Activated T-helper 2 cell treated with anti-CD3 and anti-CD28 coated beads, Interferon-gamma antibody, Interleukin-2, Interleukin-4, amounts not matched to agents 10 μg/mL and 5 μg/mL and 100 μg/mL, durations not matched to agents 14 hours and 24 hours and 36 hours (primary cell): ENCODE measurements around the gene RPS6KA5. TPM values are rescaled to one million over a fixed set of nuclear protein-coding genes. Genes with fewer than 3 reads are reported as not detected.
"Not testable (repeated sequence)": the region's sequence is repeated elsewhere in the genome, so short reads cannot be mapped to it uniquely, and the experiment has no call there.

Source experiments
- DNase-seq: peaks from one replicate; pipeline ENCODE4 v3.0.0; 2021; ENCODE audit warnings: low spot score
- H3K27ac Mint-ChIP-seq: one replicate; pipeline ENCODE4 v1.8.0; 2021; ENCODE audit warnings: mixed read lengths
- H3K27me3 Mint-ChIP-seq: one replicate; pipeline ENCODE4 v1.8.0; 2021; ENCODE audit warnings: low read depth, mixed read lengths
- H3K36me3 Mint-ChIP-seq: one replicate; pipeline ENCODE4 v1.8.0; 2021; ENCODE audit warnings: low read depth, mixed read lengths
- H3K4me1 Mint-ChIP-seq: one replicate; pipeline ENCODE4 v1.8.0; 2021; ENCODE audit warnings: low read depth, mixed read lengths
- H3K4me3 Mint-ChIP-seq: one replicate; pipeline ENCODE4 v1.8.0; 2021; ENCODE audit warnings: low read depth, mild to moderate bottlenecking, moderate library complexity, mixed read lengths
- H3K9me3 Mint-ChIP-seq: one replicate; pipeline ENCODE4 v1.8.0; 2021; ENCODE audit warnings: mixed read lengths
- intact Hi-C: fragments of 100-400 bp; cut with micrococcal nuclease; formaldehyde crosslinking; loops from one replicate; pipeline ENCODE4 v1.15.1; 2023
- total RNA-seq: library from RNA; stranded (reverse); gene quantifications from 2 replicates; pipeline ENCODE4 v1.2.3, GENCODE V29; 2022

Gene RPS6KA5
- total RNA-seq, 1 donor from 2014 or later, result 21.4 TPM

DNA sequence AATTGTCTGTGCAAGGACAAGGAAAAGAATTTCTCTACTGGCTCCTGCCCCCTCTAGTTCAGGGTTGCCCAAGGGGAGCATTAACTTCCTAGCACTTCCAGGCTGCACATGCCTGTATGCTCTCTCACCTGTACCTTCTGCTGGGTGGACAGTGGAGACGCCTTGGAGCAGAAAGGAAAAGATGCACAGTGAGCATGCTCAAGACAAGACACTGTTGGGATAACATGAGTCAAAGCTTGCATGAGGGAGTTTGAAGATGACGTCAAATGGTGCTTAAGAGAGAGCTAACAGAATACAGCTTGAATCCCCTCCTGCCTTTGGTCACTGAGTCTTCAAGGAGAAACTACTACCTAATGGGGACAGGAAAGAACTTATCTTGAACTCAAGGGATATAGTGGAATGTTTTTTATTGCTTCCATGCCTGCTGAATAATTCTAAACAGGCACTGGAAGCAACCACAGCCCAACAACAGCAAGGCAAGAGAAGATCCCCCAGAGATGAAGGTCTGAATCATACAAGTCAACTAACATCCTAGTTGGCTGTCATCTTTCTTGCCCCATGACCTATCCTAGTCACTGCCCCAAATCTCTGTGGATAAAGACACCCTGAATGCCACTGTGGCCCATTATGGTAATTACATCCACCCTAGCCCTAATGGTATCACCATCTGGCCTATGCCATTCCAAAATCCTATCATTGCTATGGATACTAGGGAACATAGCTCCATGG is 23.5 kb downstream of the RPS6KA5 start:
- no peaks in the 10 kb centered on the region for H3K27me3 Mint-ChIP-seq
- H3K27ac Mint-ChIP-seq, result no peak overlapping the region
- peaks cover 46% of the 10 kb centered on the region for H3K36me3 Mint-ChIP-seq
- intact Hi-C loops, result loop anchor here (2.0 to 10.0 kb wide), 2 partner anchors 42 to 132 kb away; no protein-coding TSS in a partner anchor
- H3K9me3 Mint-ChIP-seq, result no peaks in the 10 kb centered on the region
- H3K4me3 Mint-ChIP-seq, result no peak overlapping the region
- no peak for DNase-seq
- peaks cover 63% of the 10 kb centered on the region for H3K4me1 Mint-ChIP-seq

DNA sequence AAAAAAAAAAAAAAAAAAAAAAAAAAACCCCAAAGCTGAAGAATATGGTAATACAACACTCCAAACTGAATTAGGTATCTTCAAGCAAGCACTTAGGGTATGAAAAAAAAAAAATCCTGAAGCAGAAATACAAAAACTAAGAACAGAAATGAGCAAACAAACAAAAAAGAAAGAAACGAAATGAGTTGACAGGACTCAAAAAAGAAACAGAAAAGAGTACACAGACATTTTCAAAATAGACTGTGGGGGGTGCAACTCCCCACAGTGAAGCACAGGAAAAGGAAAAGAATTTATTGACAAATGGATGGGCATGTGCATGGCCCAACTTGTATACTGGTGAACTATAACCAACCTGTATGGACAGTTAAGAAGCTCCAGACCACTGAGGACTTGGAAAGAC is 24.6 kb downstream of the RPS6KA5 start:
- H3K4me1 Mint-ChIP-seq, result peaks cover 68% of the 10 kb centered on the region
- H3K36me3 Mint-ChIP-seq, result peaks cover 49% of the 10 kb centered on the region
- no peak for DNase-seq
- no peaks in the 10 kb centered on the region for H3K27me3 Mint-ChIP-seq
- H3K9me3 Mint-ChIP-seq, result no peaks in the 10 kb centered on the region
- H3K4me3 Mint-ChIP-seq, result no peak overlapping the region
- peak overlapping the region; percentile 64 for H3K27ac Mint-ChIP-seq
- intact Hi-C loops, result loop anchor here (2.0 to 10.0 kb wide), 2 partner anchors 43 to 131 kb away; no protein-coding TSS in a partner anchor

- intact Hi-C loops, result loop anchor here (10.0 kb wide), 1 partner anchor 130 kb away; no protein-coding TSS in a partner anchor
- not testable (repeated sequence) for H3K9me3 Mint-ChIP-seq, DNase-seq, H3K27me3 Mint-ChIP-seq, H3K27ac Mint-ChIP-seq, H3K4me3 Mint-ChIP-seq
- H3K36me3 Mint-ChIP-seq, result peaks cover 42% of the 10 kb centered on the region
- H3K4me1 Mint-ChIP-seq, result peaks cover 71% of the 10 kb centered on the region
Measured at GRCh38 chr14:91034379-91034778, 26.1 kb downstream of the RPS6KA5 start.

GRCh38 chr14:91032248-91032647 is 28.2 kb downstream of the RPS6KA5 start:
- Mint-ChIP-seq H3K27ac (peak overlapping the region; percentile 4), H3K4me1 (peaks cover 59% of the 10 kb centered on the region), H3K27me3 (no peaks in the 10 kb centered on the region), H3K36me3 (peaks cover 37% of the 10 kb centered on the region), H3K9me3 (no peaks in the 10 kb centered on the region), H3K4me3 (no peak overlapping the region)
- intact Hi-C loops, result loop anchor here (10.0 kb wide), 1 partner anchor 127 kb away; no protein-coding TSS in a partner anchor
- no peak for DNase-seq

- Mint-ChIP-seq H3K9me3 (no peaks in the 10 kb centered on the region), H3K4me3 (no peak overlapping the region), H3K4me1 (peaks cover 59% of the 10 kb centered on the region), H3K36me3 (peaks cover 39% of the 10 kb centered on the region), H3K27ac (no peak overlapping the region), H3K27me3 (no peaks in the 10 kb centered on the region)
- intact Hi-C loops, result loop anchor here (10.0 kb wide), 1 partner anchor 127 kb away; no protein-coding TSS in a partner anchor
- DNase-seq, result no peak
Measured at GRCh38 chr14:91031666-91032065, 28.8 kb downstream of the RPS6KA5 start.

DNA sequence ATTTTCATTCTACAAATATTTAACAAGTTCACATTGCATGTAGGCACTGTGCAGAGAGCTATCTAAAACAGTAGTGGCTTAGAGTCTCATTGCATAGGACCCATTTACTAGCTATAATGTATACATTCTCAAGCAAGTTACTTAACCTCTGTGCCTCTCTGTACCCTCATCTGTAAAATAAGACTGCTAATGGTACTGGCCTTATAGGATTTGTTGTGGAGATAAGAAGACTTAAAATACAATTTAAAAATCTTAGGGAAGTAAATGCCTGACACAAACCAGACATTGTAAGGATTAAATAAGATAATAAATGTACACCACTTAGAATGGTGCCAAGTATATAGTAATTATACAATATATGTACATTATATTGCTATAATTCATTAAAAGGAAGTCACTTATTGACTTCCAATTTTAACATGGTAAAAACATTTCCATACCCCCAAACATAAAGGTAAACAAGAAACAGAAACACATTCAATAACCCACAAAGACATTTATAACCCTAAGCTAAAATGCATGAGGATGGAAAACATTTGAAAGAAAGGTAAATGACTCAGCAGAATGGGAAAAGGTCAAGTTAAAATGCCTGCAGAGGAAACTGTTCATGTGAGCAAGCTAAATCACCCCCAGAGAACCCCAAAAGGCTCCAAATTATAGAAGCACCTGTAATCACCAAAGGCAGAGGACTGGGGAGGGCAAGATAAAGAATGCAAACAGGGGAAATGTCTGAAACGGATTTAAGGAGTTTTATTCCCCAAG is 30.8 kb downstream of the RPS6KA5 start:
- Mint-ChIP-seq H3K27ac (peak overlapping the region; percentile 67), H3K27me3 (no peaks in the 10 kb centered on the region), H3K9me3 (no peaks in the 10 kb centered on the region), H3K36me3 (peaks cover 40% of the 10 kb centered on the region), H3K4me3 (peak overlapping the region; percentile 18), H3K4me1 (peaks cover 53% of the 10 kb centered on the region)
- intact Hi-C loops, result loop anchor here (10.0 kb wide), 1 partner anchor 125 kb away; no protein-coding TSS in a partner anchor
- DNase-seq, result no peak

DNA sequence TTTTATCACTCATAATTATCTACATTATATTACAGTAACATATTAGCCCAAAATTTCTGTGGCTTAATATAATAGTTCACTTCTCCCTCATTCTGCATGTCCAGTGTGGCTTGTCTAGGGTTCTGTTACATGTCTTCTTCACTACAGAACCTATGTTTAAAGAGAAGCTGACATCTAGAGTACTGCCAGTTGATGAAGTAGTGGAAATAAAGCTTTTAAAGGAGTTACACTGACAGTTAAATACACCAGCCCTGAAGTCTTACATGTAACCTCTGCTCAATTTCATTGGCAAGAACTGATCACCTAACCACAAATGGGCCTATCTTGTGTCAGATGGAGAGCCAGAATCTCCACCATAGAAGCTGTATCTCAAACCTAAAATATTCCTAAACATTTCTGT is 32.9 kb downstream of the RPS6KA5 start:
- peaks cover 64% of the 10 kb centered on the region for H3K4me1 Mint-ChIP-seq
- intact Hi-C loops, result no loop called here

DNA sequence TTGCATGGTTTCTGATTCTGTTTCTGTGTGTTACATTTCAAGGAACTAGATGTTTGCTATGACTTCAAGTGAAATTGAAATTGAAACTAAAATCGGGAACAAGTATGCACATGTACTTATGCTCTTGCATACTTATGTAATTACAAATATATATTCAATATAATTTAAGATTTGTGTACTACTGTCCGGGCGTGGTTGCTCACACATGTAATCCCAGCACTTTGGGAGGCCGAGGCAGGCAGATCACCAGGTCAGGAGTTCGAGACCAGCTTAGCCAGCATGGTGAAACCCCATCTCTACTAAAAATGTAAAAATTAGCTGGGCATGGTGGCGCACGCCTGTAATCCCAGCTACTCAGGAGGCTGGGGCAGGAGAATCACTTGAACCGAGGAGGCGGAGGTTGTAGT is 37.8 kb downstream of the RPS6KA5 start:
- Mint-ChIP-seq H3K4me3 (peak overlapping the region; percentile 66), H3K36me3 (peaks cover 33% of the 10 kb centered on the region), H3K27ac (peak overlapping the region; percentile 90), H3K4me1 (peaks cover 63% of the 10 kb centered on the region)
- H3K9me3 Mint-ChIP-seq, H3K27me3 Mint-ChIP-seq: not testable (repeated sequence)
- intact Hi-C loops, result loop anchor here (1.0 kb wide), 3 partner anchors 41 to 56 kb away; no protein-coding TSS in a partner anchor
- peak; percentile 24 for DNase-seq

More for the DNA sequence above, 32.9 kb downstream of the RPS6KA5 start:
- H3K27ac Mint-ChIP-seq, result no peak overlapping the region
- H3K4me3 Mint-ChIP-seq, result no peak overlapping the region
- no peak for DNase-seq
- peaks cover 30% of the 10 kb centered on the region for H3K36me3 Mint-ChIP-seq
- no peaks in the 10 kb centered on the region for H3K9me3 Mint-ChIP-seq
- no peaks in the 10 kb centered on the region for H3K27me3 Mint-ChIP-seq

DNA sequence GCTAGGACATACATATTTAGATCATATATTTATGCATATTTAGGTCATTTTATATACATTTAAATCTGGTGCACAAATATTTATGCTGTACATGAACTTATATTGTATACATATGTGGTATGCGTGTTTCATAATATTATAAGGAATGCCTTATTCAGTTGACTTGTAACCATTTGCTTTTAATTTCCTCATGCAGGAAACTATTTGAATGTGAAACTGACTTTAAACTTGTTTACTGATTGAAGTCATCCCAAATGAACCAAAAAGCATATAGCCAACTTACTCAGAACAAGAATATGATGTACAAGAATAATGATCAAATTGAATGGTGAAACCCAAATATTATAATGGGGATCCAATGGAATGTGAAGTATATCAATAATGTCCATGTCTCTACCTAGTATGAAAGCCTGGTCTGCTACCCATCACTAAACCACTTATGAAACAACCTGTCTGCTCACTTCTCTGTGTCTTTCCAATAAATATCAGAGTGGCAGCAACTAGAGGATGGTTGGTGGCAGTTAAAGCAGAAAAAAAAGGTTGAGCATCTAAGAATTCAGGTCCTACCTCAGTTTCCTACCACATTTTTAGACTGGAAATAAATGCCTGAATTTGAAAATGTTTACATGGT is 38.3 kb downstream of the RPS6KA5 start:
- Mint-ChIP-seq H3K9me3 (no peaks in the 10 kb centered on the region), H3K36me3 (peaks cover 28% of the 10 kb centered on the region), H3K4me1 (peaks cover 57% of the 10 kb centered on the region), H3K4me3 (peak overlapping the region; percentile 66), H3K27me3 (no peaks in the 10 kb centered on the region), H3K27ac (peak overlapping the region; percentile 90)
- intact Hi-C loops, result loop anchor here (1.0 kb wide), 3 partner anchors 41 to 56 kb away; no protein-coding TSS in a partner anchor
- no peak for DNase-seq

DNA sequence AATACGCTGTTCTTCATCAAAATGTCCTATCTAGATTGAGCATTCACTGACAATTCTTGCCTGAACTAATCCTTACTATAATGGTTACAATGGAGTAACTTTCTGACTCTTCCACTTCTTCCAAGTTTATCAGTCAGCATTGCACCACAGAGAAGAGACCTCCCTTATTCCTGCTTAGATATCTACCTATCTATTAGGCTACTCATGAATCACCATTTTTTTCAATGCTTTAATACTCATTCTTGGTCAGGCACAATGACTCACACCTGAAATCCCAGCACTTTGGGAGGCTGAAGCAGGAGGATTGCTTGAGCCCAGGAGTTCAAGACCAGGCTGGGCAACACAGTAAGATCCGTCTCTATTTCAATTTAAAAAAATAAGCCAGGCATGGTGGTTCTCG is 39.3 kb downstream of the RPS6KA5 start:
- H3K4me3 Mint-ChIP-seq, result no peak overlapping the region

GRCh38 chr14:91019673-91020072 is 40.8 kb downstream of the RPS6KA5 start:
- intact Hi-C loops, result no loop called here
- Mint-ChIP-seq H3K4me3 (no peak overlapping the region), H3K4me1 (peaks cover 50% of the 10 kb centered on the region), H3K27ac (no peak overlapping the region), H3K36me3 (peaks cover 21% of the 10 kb centered on the region), H3K27me3 (no peaks in the 10 kb centered on the region), H3K9me3 (no peaks in the 10 kb centered on the region)
- no peak for DNase-seq

More for the DNA sequence above, 39.3 kb downstream of the RPS6KA5 start:
- Mint-ChIP-seq H3K4me1 (peaks cover 52% of the 10 kb centered on the region), H3K36me3 (peaks cover 24% of the 10 kb centered on the region), H3K27ac (peak overlapping the region; percentile 51), H3K27me3 (no peaks in the 10 kb centered on the region), H3K9me3 (no peaks in the 10 kb centered on the region)
- intact Hi-C loops, result no loop called here
- DNase-seq, result no peak

DNA sequence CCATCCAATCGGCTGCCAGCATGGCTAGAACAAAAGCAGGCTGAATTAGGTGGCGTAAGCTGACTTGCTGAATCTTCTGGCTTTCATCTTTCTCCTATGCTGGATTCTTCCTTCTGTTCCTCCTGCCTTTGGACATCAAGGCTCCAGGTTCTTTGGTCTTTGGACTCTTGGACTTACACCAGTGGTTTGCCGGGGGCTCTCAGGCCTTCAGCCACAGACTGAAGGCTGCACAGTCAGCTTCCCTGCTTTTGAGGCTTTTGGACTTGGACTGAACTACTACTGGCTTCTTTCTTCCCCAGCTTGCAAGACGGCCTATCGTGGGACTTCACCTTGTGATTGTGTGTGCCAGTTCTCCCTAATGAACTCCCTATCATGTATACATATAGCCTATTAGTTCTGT is 42.0 kb downstream of the RPS6KA5 start:
- Mint-ChIP-seq H3K4me3 (no peak overlapping the region), H3K27me3 (no peaks in the 10 kb centered on the region), H3K27ac (no peak overlapping the region), H3K9me3 (no peaks in the 10 kb centered on the region), H3K36me3 (peaks cover 21% of the 10 kb centered on the region), H3K4me1 (peaks cover 40% of the 10 kb centered on the region)
- intact Hi-C loops, result no loop called here
- no peak for DNase-seq
